GM20431 (cell line): Measurements from ENCODE around the gene GLIS1.

ENCODE experiments used
- in situ Hi-C: fragments of 300-500 bp; cut with MseI, MboI; formaldehyde crosslinking; loops from one replicate; pipeline ENCODE4 v1.15.0; 2020; ENCODE audit warnings: low sequenced_read_pairs; ENCODE audit not compliant: unreplicated experiment

The GLIS1 gene

DNA sequence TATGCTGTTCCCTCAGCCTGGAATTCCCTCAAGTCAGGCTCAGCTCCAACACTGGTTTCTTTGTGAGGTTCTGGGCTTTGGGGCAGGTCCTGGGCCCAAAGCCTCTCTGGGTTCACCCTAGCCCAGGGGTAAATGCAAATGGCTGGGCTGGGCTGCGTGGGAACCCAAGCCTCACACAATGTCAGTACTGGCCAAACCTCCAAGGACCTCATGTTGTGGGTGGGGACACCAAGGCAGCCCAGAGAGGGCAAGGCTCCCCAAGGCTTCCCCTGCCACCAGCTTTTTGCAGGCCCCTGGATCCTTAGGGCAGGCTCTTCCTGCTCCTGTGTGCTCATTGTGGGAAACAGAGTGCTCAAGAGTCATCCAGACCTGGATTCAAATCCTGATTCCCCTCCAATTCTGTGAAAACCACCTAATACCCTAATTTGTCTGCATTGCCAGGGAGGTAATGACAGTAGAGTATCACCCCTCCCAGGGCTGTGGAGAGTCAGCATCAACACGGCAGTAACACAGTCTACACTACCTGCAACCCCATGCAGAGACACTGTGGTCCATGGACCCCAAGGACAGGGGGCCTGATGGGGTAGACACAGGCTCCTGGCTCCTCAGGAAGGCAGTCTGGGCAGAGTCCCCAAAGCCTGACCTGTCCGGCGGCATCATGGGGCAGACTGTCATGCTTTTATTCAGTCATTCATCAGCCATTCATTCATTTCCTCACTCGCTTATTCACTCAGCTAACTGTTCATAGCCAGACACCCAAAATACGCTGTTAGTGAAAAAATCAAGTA is 194.0 kb downstream of the GLIS1 start:
- in situ Hi-C loops, result no loop called here

DNA sequence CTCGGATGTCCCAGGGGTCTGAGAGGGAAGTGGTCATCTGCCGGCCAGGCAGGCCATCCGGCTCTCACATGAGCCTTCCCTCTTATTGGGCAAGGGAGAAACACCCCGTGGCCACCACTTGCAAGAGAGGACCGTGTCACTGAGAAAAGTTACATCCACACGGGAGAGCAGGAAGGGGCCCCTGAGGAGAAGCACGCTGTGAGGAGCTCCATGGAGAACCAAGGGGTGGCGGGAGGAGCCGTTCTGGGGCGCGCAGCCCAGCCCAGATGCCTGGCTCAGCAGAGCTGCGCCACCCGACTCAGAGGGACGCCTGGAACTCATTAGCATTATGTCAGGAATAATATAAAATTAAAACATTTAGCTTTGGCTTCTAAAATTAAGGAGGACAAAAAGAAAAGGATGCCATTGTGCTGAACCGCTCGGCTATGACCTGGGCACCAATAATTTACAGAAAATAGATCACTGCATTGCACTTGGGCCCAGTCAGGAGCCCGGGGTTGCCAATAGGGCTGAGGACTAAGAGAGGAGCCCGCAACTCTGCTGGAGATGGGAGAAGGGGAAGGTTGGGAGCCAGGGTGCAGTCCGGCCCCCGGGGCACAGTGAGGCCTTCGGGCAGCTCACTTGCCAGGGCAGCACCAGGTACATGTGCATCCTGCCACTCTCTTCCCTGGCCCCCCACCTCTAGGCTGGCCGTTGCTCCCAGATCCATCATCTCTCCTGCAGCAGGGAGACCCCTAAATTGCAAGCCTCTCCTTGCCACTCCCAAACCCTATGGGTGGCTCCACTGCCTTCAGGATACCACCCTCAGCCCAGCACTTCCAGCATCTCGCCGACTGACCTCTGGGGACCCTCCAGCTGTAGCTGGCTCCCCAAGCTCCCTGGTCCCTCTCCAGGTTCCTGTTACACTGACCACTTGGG is 194.9 kb downstream of the GLIS1 start:
- in situ Hi-C loops, result no loop called here

DNA sequence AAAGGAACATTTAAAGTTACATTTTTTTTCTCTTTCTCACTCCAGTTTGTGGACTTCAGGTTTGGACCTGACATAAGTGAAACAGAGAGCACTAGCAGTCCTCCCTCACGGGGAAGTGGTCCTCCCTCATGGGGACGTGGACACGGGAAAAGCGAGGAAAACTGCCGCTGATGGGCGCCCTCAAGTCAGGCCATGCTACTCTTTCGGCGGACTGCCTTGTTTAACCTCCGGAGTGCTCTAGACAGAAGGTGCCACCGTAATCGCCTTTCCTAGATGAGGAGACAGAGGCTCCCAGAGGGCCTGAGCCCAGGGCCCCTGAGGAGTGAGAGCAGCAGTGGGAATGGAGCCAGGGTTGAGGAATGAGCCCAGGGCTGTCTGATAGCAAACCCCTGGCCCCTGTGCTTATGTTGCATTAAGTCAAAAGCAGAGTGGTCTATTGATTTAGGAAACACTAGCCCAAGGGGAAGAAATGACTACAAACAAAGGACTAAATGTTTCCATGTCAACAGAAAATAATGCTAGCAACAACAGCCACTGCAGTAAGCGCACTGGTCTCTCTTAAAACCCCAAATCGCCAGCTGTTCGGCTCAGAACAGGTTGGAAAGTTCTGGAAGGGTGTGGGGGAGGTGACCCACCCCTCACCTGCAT is 195.7 kb downstream of the GLIS1 start:
- in situ Hi-C loops, result no loop called here

DNA sequence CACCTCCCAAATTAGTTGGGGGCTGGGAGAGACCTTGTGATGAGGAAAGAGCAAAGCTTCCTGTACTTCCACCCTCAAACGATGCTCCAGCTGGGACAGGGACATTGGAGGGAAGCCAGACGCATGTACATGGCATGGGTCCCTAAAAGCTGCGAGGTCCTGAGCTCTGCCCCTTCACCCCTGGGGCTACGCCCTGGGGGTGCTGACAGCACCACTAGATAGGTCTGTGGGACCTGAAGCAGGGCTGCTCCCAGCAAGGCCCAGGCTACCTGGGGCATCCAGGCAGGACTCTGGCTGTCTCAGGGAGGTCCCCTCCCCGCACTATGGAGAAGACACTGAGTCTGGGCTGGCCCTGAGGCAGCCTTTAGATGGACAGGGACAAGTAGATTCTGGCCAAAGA is 196.4 kb downstream of the GLIS1 start:
- in situ Hi-C loops, result no loop called here

DNA sequence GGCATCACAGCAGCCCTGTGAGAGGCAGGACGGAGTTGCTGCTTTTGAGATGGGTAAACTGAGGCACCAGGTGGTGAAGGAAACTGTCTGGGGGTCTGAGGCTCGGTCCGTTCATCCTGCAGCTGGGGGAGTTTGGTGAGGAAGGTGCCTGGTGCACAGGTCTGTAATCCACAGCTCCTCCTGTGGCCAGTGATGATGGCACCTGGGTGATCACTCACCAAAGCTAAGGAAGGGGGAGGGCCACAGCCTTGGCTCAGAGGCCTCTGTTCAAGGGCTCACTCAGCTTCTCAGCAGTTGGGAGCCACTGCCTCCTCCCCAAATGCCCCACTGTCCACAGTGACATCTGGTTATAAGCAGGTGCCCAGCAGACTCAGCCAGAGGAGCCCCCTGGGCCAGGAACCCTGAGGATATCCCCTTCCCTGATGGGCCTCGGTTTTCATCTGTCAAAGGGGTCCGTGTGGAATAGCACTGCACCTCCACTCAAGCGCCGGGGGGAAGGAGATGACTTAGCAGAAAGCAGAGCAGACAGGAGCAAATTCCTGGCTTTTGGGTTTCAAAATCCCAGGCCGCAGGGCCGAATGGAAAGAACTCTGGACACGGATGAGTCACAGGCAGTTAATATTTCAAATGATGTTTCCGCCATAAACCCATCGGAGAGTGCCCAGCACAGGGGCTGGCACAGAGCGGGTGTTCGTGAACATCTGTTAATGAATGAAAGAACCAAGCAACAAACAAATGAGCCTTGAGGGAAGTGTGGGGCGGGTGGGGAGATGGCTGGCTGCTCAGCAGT is 197.0 kb downstream of the GLIS1 start:
- in situ Hi-C loops, result no loop called here

DNA sequence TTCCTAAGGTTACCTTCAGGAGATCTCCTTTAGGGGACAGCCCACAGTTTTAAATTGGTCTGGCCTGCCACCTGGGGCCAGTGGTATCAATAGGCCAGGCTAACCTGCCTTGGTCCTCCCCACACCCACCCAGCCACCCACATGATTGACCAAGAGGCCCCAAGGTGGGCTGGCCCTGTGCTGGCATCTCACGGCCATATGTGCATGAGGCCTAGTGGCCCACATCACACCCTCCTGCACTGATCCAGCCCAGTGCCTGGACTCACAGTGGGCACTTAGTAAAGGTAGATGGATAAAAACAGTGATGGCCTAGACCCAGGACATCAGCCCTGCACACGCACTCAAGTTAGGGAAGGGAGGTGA is 197.7 kb downstream of the GLIS1 start:
- in situ Hi-C loops, result no loop called here

DNA sequence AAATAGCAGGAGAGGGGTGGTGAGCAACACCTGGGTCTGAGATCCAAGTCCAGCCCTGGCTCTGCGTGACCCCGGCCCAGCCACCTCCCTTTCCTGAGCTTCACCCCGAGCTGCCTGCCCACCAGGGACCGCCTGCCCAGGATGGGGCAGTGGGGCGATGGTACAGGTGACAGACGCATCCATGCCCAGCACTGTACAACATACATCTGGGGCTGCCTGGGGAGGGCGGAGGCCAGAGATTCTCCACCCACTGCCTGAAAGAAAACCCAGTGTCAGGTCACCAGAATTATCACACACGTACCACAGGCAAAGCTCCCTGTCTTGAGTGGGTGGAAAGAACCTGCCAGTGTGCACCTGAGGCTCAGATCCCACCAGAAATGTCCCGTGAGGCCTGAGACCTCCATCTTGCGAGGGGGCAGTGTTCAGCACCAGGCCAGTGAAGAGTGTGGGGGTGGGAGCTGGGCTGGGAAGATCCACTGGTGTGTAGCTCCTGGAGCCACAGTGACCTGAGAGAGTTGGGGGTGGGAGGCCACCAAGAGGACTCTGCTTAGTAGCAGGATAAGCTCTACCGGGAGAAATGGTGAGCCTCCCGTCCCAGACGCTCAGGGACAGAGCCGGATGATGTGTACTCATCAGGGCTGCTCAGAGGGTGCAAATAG is 198.2 kb downstream of the GLIS1 start:
- in situ Hi-C loops, result no loop called here

DNA sequence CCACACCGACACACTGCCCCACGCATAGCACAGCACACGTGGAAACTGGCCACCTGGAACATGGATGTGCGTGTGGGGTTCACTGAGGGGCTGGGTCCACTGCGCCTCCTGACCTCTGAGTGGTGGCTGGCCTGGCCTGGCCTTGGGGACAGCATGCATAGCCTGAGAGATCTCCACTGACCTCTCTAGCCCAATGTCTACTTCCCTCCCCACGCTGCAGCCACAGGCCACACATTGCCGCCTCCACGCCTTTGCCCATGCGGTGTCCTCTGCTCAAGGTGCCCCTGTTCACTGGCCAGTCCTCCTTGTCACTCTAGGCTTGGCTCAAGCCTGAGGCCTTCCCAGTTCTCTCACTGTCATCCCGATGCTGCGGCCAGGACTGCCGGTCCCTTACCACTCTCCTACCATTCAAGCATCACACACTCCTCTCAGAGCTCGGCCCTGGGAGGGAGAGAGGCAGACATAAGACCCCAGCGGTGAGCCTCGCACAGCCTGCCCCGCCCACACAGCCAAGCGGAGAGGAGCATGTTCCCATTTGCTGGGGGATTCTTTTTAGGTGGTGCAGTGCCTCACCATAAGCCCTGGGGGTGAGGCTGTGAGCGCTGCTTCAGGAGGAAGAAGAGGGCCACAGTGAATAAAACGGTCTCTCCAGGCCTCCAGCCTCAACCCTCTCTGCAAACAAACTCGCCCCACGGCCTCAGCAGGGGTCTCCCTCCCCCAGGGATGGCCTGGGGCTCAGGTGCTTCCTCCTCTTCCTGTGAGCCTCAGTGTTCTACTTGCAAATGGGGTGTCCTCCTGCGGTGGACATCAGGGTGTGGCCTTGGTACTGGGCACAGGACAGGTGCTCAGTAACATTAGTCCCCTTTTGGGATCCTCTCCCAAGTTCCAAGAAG is 199.0 kb downstream of the GLIS1 start:
- in situ Hi-C loops, result no loop called here

DNA sequence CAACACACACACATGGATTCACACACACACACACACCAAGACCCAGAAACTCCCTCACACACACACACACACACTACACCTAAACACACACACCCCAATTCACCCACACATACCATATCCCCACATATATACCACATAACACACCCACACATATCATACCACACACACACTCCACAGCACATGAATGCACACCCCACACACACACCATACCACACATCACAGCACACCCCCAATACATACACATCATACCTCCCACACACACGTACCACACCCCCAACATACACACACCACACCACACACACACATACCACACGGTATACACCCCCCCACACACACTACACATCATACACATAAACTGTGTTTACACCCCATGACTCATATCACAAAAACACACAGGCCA is 199.7 kb downstream of the GLIS1 start:
- in situ Hi-C loops, result no loop called here

DNA sequence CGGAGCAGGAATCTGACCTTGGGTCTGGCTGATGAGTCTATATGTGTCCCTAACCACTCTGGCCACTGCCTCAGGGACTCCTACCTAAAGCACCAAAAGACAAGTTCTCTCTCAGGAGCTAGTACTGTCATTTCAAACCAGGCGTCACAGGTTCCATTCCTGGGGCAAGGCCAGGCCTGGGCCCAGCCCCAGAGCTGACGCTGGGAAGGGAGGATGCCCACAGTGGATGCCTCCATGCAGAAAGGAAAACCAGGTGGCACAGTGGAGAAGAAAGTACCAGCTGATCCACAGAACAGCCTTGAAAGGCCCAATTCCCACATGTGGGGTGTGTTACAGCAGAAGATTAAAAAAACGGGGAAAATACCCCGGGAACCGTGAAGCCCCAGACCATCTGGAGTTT is 202.4 kb downstream of the GLIS1 start:
- in situ Hi-C loops, result no loop called here

DNA sequence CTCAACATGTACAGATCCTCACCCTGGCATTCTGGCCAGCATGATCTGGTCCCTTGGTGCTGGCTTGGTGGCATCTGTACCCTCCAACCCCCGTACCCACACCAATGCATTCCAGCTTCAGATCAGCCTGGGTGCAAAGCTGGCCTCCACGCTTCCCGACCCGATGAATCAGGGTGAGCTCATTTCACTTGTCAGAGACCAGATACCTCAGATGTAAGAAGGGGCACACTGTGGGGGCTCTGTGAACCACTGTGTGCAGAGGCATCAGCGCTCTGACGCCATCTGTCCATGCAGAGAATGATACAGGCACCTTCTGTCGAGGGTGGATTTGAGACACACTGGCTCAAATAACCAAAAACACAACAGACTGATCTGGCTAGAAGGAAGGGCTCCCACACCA is 203.1 kb downstream of the GLIS1 start:
- in situ Hi-C loops, result no loop called here

DNA sequence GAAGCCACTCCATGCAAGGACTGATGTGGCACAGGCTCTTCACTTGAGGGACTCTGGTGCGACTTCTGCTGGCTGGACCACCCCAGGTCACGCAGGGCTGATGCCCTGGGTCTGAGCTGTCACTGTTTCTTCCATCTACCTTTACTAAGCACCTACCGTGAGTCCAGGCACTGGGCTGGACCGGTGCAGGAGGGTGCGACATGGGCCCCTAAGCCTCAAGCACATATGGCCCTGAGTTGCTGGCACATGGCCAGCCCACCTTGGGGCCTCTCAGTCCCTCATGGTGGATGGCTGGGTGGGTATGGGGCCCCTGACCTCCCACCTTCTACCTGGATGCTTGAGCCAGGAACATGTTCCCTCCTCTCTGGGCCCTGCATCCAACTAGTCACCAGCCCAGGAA is 203.7 kb downstream of the GLIS1 start:
- in situ Hi-C loops, result no loop called here

DNA sequence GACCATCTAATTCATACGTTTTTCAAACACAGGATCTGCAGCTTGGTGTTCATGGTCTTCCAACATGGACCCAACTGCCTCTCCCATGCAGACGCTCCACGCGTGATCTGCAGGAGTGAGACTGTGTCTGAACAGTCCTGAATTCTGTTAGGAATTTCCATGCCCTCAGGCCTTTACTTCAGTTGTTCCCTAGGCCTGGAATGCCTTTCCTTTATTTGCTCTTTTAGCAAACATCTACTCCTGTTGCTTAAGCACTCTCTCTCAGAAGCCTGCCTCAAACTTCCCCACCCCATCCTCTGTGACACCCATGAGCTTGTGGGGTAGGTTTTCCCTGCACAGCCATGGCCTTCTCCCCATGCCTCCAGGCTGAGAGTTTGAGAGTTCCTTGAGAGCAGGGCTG is 206.1 kb downstream of the GLIS1 start:
- in situ Hi-C loops, result no loop called here

DNA sequence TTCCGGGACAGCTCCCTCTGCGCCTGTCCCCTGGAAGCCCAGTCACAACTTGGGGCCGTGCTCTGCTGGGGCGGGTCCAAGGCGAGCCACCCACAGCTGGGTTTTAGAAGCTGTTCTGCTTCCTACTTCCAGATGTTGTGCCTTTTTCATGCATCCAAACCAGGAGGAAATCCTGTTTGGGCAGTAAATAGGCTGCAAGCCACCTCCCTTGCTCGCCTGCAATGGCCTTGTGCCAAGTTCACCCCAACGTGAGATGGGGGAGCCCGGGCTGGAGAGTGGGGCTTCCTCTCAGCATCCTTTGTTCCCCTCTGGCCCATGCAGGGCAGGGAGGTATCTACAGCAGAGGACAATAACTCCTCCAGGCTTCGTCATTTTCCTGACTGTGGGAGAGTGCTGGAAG is 206.6 kb downstream of the GLIS1 start:
- in situ Hi-C loops, result no loop called here

DNA sequence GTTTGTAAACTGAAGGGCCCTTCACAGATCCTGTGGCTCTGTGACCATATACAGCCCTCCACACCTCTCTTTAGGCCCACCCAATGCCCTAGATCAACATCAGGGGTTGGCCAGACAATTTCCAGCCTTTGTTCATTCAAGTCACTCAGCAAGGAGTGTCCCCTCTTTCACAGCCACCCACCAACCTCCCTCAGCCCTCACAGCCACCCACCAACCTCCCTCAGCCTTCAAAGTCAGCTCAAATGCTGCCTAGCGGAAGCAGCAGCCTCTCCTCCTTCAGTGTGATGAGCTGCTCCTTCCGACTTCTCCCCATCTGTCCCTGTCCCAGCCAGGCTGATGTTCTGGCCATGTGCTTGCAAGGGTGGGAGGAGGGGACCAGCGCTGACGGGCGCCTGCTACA is 208.4 kb downstream of the GLIS1 start:
- in situ Hi-C loops, result no loop called here

DNA sequence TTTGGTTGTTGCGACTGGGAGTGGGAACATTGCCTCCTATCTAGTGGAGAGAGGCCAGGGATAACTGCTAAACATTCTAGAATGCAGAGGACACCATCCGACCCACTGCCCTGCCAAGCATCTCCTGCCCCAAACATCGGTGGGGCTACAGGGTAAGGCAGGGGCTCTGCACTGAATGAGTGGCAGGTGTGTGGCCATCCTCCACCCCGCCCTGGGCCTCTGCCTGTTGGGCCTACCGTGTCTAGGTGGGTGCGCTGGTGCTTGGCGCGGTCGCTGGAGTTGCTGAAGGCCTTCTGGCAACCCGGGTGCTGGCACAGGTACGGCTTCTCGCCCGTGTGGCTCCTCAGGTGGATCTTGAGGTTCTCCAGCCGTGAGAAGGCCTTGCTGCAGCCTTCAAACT is 209.4 kb downstream of the GLIS1 start:
- in situ Hi-C loops, result no loop called here

DNA sequence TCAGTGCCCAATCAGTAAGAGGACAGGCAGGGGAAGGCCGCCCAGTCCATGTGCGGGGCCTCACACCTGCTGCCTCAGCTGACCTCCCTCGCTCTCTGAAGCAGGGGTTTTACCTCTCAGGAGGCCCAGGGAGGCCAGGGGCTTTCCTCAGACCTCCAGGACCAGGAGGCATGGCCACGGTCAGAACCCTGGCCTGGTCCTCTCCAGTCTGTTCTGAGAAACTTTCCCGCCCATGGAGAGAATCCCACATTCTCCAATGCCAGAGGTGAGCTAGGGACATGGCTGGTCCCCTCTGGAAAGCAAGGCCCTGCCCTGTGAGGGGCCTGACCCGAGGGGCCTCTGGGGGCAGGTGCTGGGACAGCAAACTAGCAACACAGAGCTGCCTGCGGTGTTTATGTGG is 211.6 kb downstream of the GLIS1 start:
- in situ Hi-C loops, result no loop called here

DNA sequence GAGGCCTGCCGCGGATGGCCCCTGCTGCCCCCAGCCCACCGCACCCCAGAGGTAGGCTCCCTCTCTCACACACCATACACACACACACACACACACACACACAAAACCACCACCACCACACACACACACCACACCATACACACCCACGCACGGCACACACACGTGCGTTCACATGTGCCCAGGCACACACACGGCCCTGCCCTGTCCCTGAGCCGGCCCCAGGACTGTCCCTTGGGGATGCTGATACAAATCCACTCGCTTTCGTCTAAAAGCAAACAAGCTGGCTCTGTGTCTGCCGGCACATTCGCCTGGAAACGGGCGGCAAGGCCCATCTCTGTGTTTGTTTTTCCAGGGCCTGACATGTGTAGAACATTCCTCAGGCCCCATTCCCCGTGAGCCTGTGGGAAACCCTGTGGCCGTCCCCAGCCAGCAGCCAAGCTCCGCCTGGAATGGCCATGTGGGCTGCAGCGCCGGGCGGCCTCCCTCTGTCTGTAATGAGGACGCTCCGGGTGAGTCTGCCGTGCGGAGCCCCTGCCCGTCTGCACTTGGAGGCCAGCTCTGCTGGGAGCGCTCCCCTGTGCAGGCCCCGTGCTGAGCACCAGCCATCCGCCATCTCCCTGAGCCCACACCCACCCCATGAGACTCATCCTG is 212.4 kb downstream of the GLIS1 start:
- in situ Hi-C loops, result no loop called here
